Rectal smooth muscle tissue (tissue), 1 donor: ENCODE measurements around the gene RELCH.
A peak's percentile ranks its signal among the peaks of the same experiment; 100 is the strongest.

Experiments
- H3K27ac ChIP-seq: one replicate; pipeline ENCODE4 v1.7.0; 2013; ENCODE audit warnings: low read depth, low read length, inconsistent platforms
- H3K27me3 ChIP-seq: one replicate; pipeline ENCODE4 v1.7.0; 2013; ENCODE audit warnings: low read length; ENCODE audit not compliant: control insufficient read depth, insufficient read depth
- H3K36me3 ChIP-seq: one replicate; pipeline ENCODE4 v1.7.0; 2013; ENCODE audit warnings: low read length; ENCODE audit not compliant: control insufficient read depth, insufficient read depth
- H3K4me1 ChIP-seq: one replicate; pipeline ENCODE4 v1.7.0; 2013; ENCODE audit warnings: low read length; ENCODE audit not compliant: control insufficient read depth, insufficient read depth
- H3K4me3 ChIP-seq: one replicate; pipeline ENCODE4 v1.7.0; 2013; ENCODE audit warnings: low read length
- H3K9ac ChIP-seq: one replicate; pipeline ENCODE4 v1.7.0; 2013; ENCODE audit warnings: low read length

Gene RELCH

GRCh38 chr18:62329691-62330454 lies 142.8 kb downstream of the RELCH start:
- Histone ChIP-seq H3K36me3 (no peaks in the 10 kb centered on the region), H3K4me3 (peak overlapping the region; percentile 19), H3K4me1 (peaks cover 7% of the 10 kb centered on the region), H3K27ac (no peak overlapping the region), H3K27me3 (peaks cover 19% of the 10 kb centered on the region), H3K9ac (no peak overlapping the region)

- H3K9ac ChIP-seq, result no peak overlapping the region
- peaks cover 17% of the 10 kb centered on the region for H3K27me3 ChIP-seq
- H3K4me3 ChIP-seq, result no peak overlapping the region
- H3K27ac ChIP-seq, result no peak overlapping the region
- peaks cover 7% of the 10 kb centered on the region for H3K4me1 ChIP-seq
- no peaks in the 10 kb centered on the region for H3K36me3 ChIP-seq
Measured at GRCh38 chr18:62330650-62331049, 143.6 kb downstream of the RELCH start.

- Histone ChIP-seq H3K4me3 (no peak overlapping the region), H3K27ac (no peak overlapping the region), H3K27me3 (peaks cover 10% of the 10 kb centered on the region), H3K4me1 (no peaks in the 10 kb centered on the region), H3K36me3 (no peaks in the 10 kb centered on the region), H3K9ac (no peak overlapping the region)
Measured at GRCh38 chr18:62331581-62332356, 144.7 kb downstream of the RELCH start.

GRCh38 chr18:62332431-62332830 lies 145.4 kb downstream of the RELCH start:
- H3K4me3 ChIP-seq, result no peak overlapping the region
- H3K9ac ChIP-seq, result no peak overlapping the region
- no peaks in the 10 kb centered on the region for H3K4me1 ChIP-seq
- H3K27ac ChIP-seq, result no peak overlapping the region
- H3K36me3 ChIP-seq, result no peaks in the 10 kb centered on the region
- H3K27me3 ChIP-seq, result peaks cover 10% of the 10 kb centered on the region

GRCh38 chr18:62332964-62333695 lies 146.1 kb downstream of the RELCH start:
- Histone ChIP-seq H3K36me3 (no peaks in the 10 kb centered on the region), H3K9ac (no peak overlapping the region), H3K27me3 (peaks cover 9% of the 10 kb centered on the region), H3K4me1 (no peaks in the 10 kb centered on the region), H3K27ac (no peak overlapping the region), H3K4me3 (no peak overlapping the region)

GRCh38 chr18:62334120-62334519 lies 147.1 kb downstream of the RELCH start:
- Histone ChIP-seq H3K36me3 (no peaks in the 10 kb centered on the region), H3K27ac (no peak overlapping the region), H3K9ac (no peak overlapping the region), H3K27me3 (peaks cover 6% of the 10 kb centered on the region), H3K4me3 (no peak overlapping the region), H3K4me1 (no peaks in the 10 kb centered on the region)

GRCh38 chr18:62335494-62335893 lies 148.4 kb downstream of the RELCH start:
- Histone ChIP-seq H3K4me1 (no peaks in the 10 kb centered on the region), H3K9ac (no peak overlapping the region), H3K27me3 (no peaks in the 10 kb centered on the region), H3K36me3 (no peaks in the 10 kb centered on the region), H3K27ac (no peak overlapping the region), H3K4me3 (no peak overlapping the region)

GRCh38 chr18:62336618-62337017 lies 149.6 kb downstream of the RELCH start:
- H3K4me1 ChIP-seq, result no peaks in the 10 kb centered on the region
- H3K4me3 ChIP-seq, result no peak overlapping the region
- H3K27ac ChIP-seq, result no peak overlapping the region
- no peaks in the 10 kb centered on the region for H3K36me3 ChIP-seq
- no peaks in the 10 kb centered on the region for H3K27me3 ChIP-seq
- no peak overlapping the region for H3K9ac ChIP-seq

GRCh38 chr18:62337336-62337735 lies 150.3 kb downstream of the RELCH start:
- Histone ChIP-seq H3K27ac (no peak overlapping the region), H3K36me3 (no peaks in the 10 kb centered on the region), H3K9ac (no peak overlapping the region), H3K4me1 (no peaks in the 10 kb centered on the region), H3K27me3 (no peaks in the 10 kb centered on the region), H3K4me3 (no peak overlapping the region)

- Histone ChIP-seq H3K4me1 (no peaks in the 10 kb centered on the region), H3K27ac (no peak overlapping the region), H3K9ac (no peak overlapping the region)
Measured at GRCh38 chr18:62338446-62339105, 151.5 kb downstream of the RELCH start.

GRCh38 chr18:62339106-62339988 lies 152.3 kb downstream of the RELCH start:
- Histone ChIP-seq H3K36me3 (no peaks in the 10 kb centered on the region), H3K27me3 (no peaks in the 10 kb centered on the region), H3K27ac (no peak overlapping the region), H3K9ac (no peak overlapping the region), H3K4me3 (no peak overlapping the region), H3K4me1 (no peaks in the 10 kb centered on the region)

More at GRCh38 chr18:62338446-62339105, 151.5 kb downstream of the RELCH start:
- Histone ChIP-seq H3K4me3 (no peak overlapping the region), H3K27me3 (no peaks in the 10 kb centered on the region), H3K36me3 (no peaks in the 10 kb centered on the region)
